Tongue (tissue), 2 donors: ENCODE results near the gene NPY5R. TPM values are rescaled to one million over a fixed set of nuclear protein-coding genes. Genes with fewer than 3 reads are reported as not detected.

Experiments
- DNase-seq: peaks from one replicate; pipeline ENCODE4 v3.0.0-alpha.2; 2015
- total RNA-seq: library from RNA; depleted of rRNA; stranded (reverse); fragments of >200 nt; gene quantifications from one replicate; pipeline ENCODE4 v1.2.3, GENCODE V29; 2014

NPY5R gene
- total RNA-seq, 1 donor from 2014 or later: 0.41 TPM

- no peak for DNase-seq
Measured at GRCh38 chr4:163384926-163385325, 41.2 kb downstream of the NPY5R start.

- no peak for DNase-seq
Measured at GRCh38 chr4:163385466-163385865, 41.8 kb downstream of the NPY5R start.

- no peak for DNase-seq
Measured at GRCh38 chr4:163391756-163392155, 48.1 kb downstream of the NPY5R start.

- DNase-seq: no peak
Measured at GRCh38 chr4:163392328-163392727, 48.6 kb downstream of the NPY5R start.

- no peak for DNase-seq
Measured at GRCh38 chr4:163393471-163393870, 49.8 kb downstream of the NPY5R start.

- no peak for DNase-seq
Measured at GRCh38 chr4:163395055-163395454, 51.4 kb downstream of the NPY5R start.

GRCh38 chr4:163395758-163396157 lies 52.1 kb downstream of the NPY5R start:
- no peak for DNase-seq

- DNase-seq: no peak
Measured at GRCh38 chr4:163398238-163398637, 54.5 kb downstream of the NPY5R start.

GRCh38 chr4:163400911-163401310 lies 57.2 kb downstream of the NPY5R start:
- DNase-seq: no peak

Other genes starting within 250 kb of the NPY5R start
- gene NAF1, start 177.0 kb upstream of the NPY5R start, total RNA-seq: 18.6 TPM
- gene NPY1R, start 11.3 kb upstream of the NPY5R start, total RNA-seq: 6.3 TPM
- gene TKTL2, start 129.9 kb downstream of the NPY5R start, total RNA-seq: not detected
- 40.6 TPM for gene TMA16, start 150.8 kb downstream of the NPY5R start, total RNA-seq